Smooth muscle cell (in vitro differentiated cells): ENCODE results near the gene QPCT. TPM values are rescaled to one million over a fixed set of nuclear protein-coding genes. Genes with fewer than 3 reads are reported as not detected.

Source experiments
- DNase-seq: peaks from one replicate; lab custom pipeline; 2025; ENCODE audit not compliant: unreplicated experiment; lab: John Stamatoyannopoulos, UW
- H2AFZ ChIP-seq: fragments of 200-600 bp; sonication (generic); 2 replicates; pipeline ENCODE4 v1.6.0; 2016; ENCODE audit warnings: antibody characterized with exemption, low read depth, mild to moderate bottlenecking
- H3F3A ChIP-seq: fragments of 200-600 bp; sonication (generic); 2 replicates; pipeline ENCODE4 v1.6.0; 2017; ENCODE audit warnings: antibody characterized with exemption, low read depth
- H3K27ac ChIP-seq: fragments of 200-600 bp; sonication (generic); 2 replicates; pipeline ENCODE4 v1.5.1; 2016; ENCODE audit warnings: low read depth, mild to moderate bottlenecking
- H3K27me3 ChIP-seq: fragments of 200-600 bp; sonication (generic); 2 replicates; pipeline ENCODE4 v1.6.1; 2016; ENCODE audit warnings: low read depth, mild to moderate bottlenecking
- H3K36me3 ChIP-seq: fragments of 200-600 bp; sonication (generic); 2 replicates; pipeline ENCODE4 v1.5.1; 2016; ENCODE audit warnings: low read depth
- H3K4me1 ChIP-seq: fragments of 200-600 bp; sonication (generic); 2 replicates; pipeline ENCODE4 v1.5.1; 2016; ENCODE audit warnings: low read depth
- H3K4me2 ChIP-seq: fragments of 200-600 bp; sonication (generic); 2 replicates; pipeline ENCODE4 v1.6.0; 2016; ENCODE audit warnings: mild to moderate bottlenecking
- H3K4me3 ChIP-seq: fragments of 200-600 bp; sonication (generic); 2 replicates; pipeline ENCODE4 v1.5.1; 2016; ENCODE audit warnings: mild to moderate bottlenecking
- H3K79me2 ChIP-seq: fragments of 200-600 bp; sonication (generic); 2 replicates; pipeline ENCODE4 v1.6.0; 2016; ENCODE audit warnings: low read depth, mild to moderate bottlenecking
- H3K9ac ChIP-seq: fragments of 200-600 bp; sonication (generic); 2 replicates; pipeline ENCODE4 v1.6.0; 2016; ENCODE audit warnings: low read depth
- H3K9me3 ChIP-seq: fragments of 200-600 bp; sonication (generic); replicated peaks from 2 replicates; pipeline ENCODE4 v1.5.1; 2016; ENCODE audit warnings: low read depth
- H4K20me1 ChIP-seq: fragments of 200-600 bp; sonication (generic); 2 replicates; pipeline ENCODE4 v1.6.0; 2016; ENCODE audit warnings: low read depth
- CTCF ChIP-seq: fragments of 200-600 bp; sonication (generic); IDR thresholded peaks from 2 replicates; pipeline ENCODE4 v1.5.1; 2017; ENCODE audit warnings: borderline replicate concordance, mild to moderate bottlenecking, antibody characterized with exemption; ENCODE audit not compliant: insufficient read depth, poor library complexity, severe bottlenecking
- WGBS: methylation state at CpG from one replicate; pipeline ENCODE4 v1.1.7; 2016; ENCODE audit warnings: low lambda C conversion rate; 5-methylcytosine and 5-hydroxymethylcytosine counted together
- polyA plus RNA-seq: library from polyadenylated mRNA; unstranded; fragments of >200 nt; fragmentation: Nextera tagmentation; extraction: Ambion mirVana; gene quantifications from 2 replicates; pipeline ENCODE4 v1.2.1, GENCODE V29; 2016
- total RNA-seq: library from RNA; depleted of rRNA; stranded (reverse); fragments of >200 nt; gene quantifications from 2 replicates; pipeline ENCODE4 v1.2.3, GENCODE V29; 2014

QPCT gene
- total and polyA plus RNA-seq, 2 experiments from 2014 or later = 0.58 to 2.0 TPM

- no peaks in the 10 kb centered on the region for H3K27me3 ChIP-seq
- DNase-seq = no peak
- no peak overlapping the region for H3K27ac ChIP-seq
- no peaks in the 10 kb centered on the region for H3K4me1 ChIP-seq
- TF ChIP-seq CTCF = no peak
- H3K9ac ChIP-seq = no peak overlapping the region
- no peak overlapping the region for H2AFZ ChIP-seq
- H3F3A ChIP-seq = no peaks in the 10 kb centered on the region
- WGBS = 93% methylated on average over 9 of the region's 9 CpGs
- H3K4me3 ChIP-seq = no peak overlapping the region
- no peaks in the 10 kb centered on the region for H4K20me1 ChIP-seq
- H3K36me3 ChIP-seq = no peaks in the 10 kb centered on the region
- H3K79me2 ChIP-seq = no peaks in the 10 kb centered on the region
- no peaks in the 10 kb centered on the region for H3K9me3 ChIP-seq
- no peak overlapping the region for H3K4me2 ChIP-seq
Observed at GRCh38 chr2:37361994-37362698, 17.7 kb downstream of the QPCT start.

- Histone ChIP-seq H3K9me3 (no peaks in the 10 kb centered on the region), H3K27ac (peak overlapping the region; percentile 47), H3K36me3 (no peaks in the 10 kb centered on the region), H3K9ac (no peak overlapping the region), H3K4me2 (no peak overlapping the region), H3K4me1 (no peaks in the 10 kb centered on the region), H3K27me3 (no peaks in the 10 kb centered on the region), H4K20me1 (no peaks in the 10 kb centered on the region), H3K79me2 (no peaks in the 10 kb centered on the region), H3F3A (no peaks in the 10 kb centered on the region), H3K4me3 (no peak overlapping the region), H2AFZ (no peak overlapping the region)
- 72% methylated on average over 6 of the region's 6 CpGs for WGBS
- DNase-seq = no peak
- TF ChIP-seq CTCF = no peak
Observed at GRCh38 chr2:37364351-37364750, 19.9 kb downstream of the QPCT start.

GRCh38 chr2:37365669-37366068 lies 21.2 kb downstream of the QPCT start:
- Histone ChIP-seq H3F3A (no peaks in the 10 kb centered on the region), H3K4me3 (no peak overlapping the region), H3K79me2 (no peaks in the 10 kb centered on the region), H3K36me3 (no peaks in the 10 kb centered on the region), H3K27ac (no peak overlapping the region), H2AFZ (no peak overlapping the region), H3K4me1 (no peaks in the 10 kb centered on the region), H3K9ac (no peak overlapping the region), H3K27me3 (no peaks in the 10 kb centered on the region), H3K4me2 (no peak overlapping the region), H4K20me1 (no peaks in the 10 kb centered on the region), H3K9me3 (no peaks in the 10 kb centered on the region)
- 69% methylated on average over 2 of the region's 2 CpGs for WGBS
- no peak for TF ChIP-seq CTCF
- DNase-seq = no peak

GRCh38 chr2:37366773-37367172 lies 22.3 kb downstream of the QPCT start:
- Histone ChIP-seq H3K4me1 (no peaks in the 10 kb centered on the region), H2AFZ (no peak overlapping the region), H3K79me2 (no peaks in the 10 kb centered on the region), H3F3A (no peaks in the 10 kb centered on the region), H3K4me2 (no peak overlapping the region), H3K4me3 (no peak overlapping the region), H3K9me3 (no peaks in the 10 kb centered on the region), H4K20me1 (no peaks in the 10 kb centered on the region), H3K36me3 (no peaks in the 10 kb centered on the region), H3K27ac (no peak overlapping the region), H3K27me3 (no peaks in the 10 kb centered on the region), H3K9ac (no peak overlapping the region)
- no peak for DNase-seq
- 87% methylated on average over 4 of the region's 4 CpGs for WGBS
- no peak for TF ChIP-seq CTCF
